Bronchial smooth muscle cell (primary cell): ENCODE data around the gene MYOC. TPM values are rescaled to one million over a fixed set of nuclear protein-coding genes. Genes with fewer than 3 reads are reported as not detected.

Source experiments
- total RNA-seq: library from RNA; depleted of rRNA; stranded (reverse); fragments of >200 nt; gene quantifications from 2 replicates; pipeline ENCODE4 v1.2.1, GENCODE V29; 2014

The MYOC gene
- 0.52 and 1.3 TPM in 2 replicates for total RNA-seq

GRCh38 chr1:171652234-171652822 lies at the start of gene MYOC:
MYOC (minus strand) TSS chr1:171652688; CDS start chr1:171652611, 77 bp downstream.

GRCh38 chr1:171622152-171622462 lies 30.4 kb downstream of the MYOC start, which contains the start of gene MYOCOS:
MYOCOS (plus strand) TSS chr1:171622243; CDS start chr1:171623884, 1,641 bp downstream.

Other genes with a start within 250 kb of the MYOC start
- gene PRRC2C, start 167.2 kb downstream of the MYOC start, total RNA-seq: 23.3 and 29.2 TPM in 2 replicates
- gene MYOCOS, start 30.4 kb downstream of the MYOC start, total RNA-seq: under 0.01 TPM in 1 of 2 replicates, not detected in the other
- 4.9 and 9.1 TPM in 2 replicates for gene VAMP4, start 89.4 kb upstream of the MYOC start, total RNA-seq
- 30.7 and 32.1 TPM in 2 replicates for gene METTL13, start 129.0 kb upstream of the MYOC start, total RNA-seq
- gene DNM3, start 188.8 kb upstream of the MYOC start, total RNA-seq: 0.94 and 1.1 TPM in 2 replicates